IPS DF 19.7 (cell line): ENCODE results near the gene SLAIN2.
"Not testable (repeated sequence)": the region's sequence is repeated elsewhere in the genome, so short reads cannot be mapped to it uniquely, and the experiment has no call there.

ENCODE experiments used
- DNase-seq: peaks from one replicate; pipeline ENCODE4 v3.0.0-alpha.2; 2013; ENCODE audit warnings: low read depth, low spot score

The SLAIN2 gene

DNA sequence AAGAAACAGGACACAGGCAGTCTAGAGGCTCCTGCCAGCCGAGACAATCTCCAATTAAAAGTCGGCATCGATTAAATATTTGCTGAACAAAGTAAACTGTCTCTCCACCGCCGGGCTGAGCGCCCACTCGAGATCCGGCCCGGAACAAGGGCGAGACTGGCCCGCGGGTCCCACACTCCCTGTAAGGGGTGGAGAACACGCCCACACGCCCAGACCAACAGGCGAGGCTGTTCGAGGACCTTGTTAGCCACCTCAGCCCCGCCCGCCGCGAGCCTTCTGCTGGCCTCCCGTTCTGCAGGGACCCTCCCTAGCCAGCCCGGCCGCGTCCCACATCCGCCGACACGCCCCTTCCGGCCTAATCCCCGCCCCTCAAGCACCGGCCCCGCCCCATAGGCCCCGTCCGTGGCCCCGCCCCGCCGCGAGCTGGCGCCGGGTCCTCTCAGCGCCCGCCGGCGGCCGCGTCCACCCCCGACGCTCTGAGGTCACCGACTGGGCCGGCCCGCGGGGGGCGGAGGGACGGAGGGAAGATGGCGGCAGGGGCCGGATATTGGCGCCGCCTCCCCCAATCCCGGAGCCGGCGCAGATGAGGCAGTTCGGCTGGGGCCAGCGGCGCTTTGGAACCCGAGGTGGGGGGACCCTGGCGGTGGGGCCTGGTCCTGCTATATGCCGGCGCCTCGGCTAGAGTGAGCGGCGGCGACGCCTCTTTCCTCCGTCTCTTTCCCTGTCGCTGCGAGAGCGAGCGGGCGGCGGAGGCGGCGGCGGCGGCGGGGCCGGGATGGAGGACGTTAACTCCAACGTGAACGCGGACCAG, at the start of gene SLAIN2:
Gene SLAIN2, plus strand, starts transcription at position 565 of the 811 bp plus-strand sequence. Its CDS starts 211 bp downstream, at position 776.
- peak; percentile 70 for DNase-seq

DNA sequence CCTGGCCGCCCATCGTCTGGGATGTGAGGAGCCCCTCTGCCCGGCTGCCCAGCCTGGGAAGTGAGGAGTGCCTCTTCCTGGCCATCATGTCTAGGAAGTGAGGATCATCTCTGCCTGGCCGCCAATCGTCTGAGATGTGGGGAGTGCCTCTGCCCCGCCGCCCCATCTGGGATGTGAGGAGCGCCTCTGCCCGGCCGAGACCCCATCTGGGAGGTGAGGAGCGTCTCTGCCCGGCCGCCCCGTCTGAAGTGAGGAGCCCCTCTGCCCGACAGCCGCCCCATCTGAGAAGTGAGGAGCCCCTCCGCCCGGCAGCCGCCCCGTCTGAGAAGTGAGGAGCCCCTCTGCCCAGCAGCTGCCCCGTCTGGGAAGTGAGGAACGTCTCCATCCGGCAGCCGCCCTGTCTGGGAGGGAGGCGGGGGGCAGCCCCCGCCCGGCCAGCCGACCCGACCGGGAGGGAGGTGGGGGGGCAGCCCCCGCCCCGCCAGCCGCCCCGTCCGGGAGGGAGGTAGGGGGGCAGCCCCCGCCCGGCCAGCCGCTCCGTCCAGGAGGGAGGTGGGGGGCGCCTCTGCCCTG, 49.0 kb upstream of the SLAIN2 start:
- not testable (repeated sequence) for DNase-seq

DNA sequence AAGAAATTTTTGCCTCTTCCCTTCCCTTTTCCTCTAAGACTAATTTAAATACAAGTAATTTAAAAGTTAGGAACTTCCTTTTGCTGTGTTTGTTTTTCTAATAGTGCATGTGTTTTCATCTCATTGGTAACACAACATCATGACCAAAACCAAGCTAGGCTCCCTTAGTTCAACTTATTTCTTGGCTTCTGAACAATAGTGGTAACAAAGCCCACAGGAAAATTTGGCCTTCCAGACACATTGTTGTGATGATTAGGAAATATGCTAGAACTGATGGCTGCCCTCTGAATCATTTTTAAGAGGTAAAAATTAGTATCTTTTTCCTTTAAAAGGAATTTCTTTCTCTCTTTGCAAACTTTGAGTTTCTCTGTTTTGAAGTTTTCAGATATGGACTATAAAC, 46.2 kb upstream of the SLAIN2 start:
- DNase-seq = no peak

DNA sequence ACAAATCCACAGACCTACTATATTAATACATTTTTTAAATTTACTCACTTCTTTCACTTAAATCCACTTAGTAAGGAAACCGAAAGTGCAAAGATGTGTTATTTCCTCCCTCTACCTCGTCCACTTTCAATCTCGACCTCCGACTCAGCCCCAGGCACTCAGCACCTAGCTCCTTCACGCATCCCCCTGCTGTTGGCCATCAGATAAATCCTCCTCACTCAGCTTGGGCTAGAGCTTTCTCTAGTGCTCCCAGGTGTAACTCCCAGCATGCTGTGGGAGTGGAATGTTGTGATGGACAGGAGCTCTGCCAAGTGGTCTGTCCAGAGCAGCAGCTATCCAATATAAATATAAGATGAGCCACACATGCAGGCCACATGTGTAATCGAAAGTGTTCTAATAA, 45.0 kb upstream of the SLAIN2 start:
- DNase-seq = no peak

DNA sequence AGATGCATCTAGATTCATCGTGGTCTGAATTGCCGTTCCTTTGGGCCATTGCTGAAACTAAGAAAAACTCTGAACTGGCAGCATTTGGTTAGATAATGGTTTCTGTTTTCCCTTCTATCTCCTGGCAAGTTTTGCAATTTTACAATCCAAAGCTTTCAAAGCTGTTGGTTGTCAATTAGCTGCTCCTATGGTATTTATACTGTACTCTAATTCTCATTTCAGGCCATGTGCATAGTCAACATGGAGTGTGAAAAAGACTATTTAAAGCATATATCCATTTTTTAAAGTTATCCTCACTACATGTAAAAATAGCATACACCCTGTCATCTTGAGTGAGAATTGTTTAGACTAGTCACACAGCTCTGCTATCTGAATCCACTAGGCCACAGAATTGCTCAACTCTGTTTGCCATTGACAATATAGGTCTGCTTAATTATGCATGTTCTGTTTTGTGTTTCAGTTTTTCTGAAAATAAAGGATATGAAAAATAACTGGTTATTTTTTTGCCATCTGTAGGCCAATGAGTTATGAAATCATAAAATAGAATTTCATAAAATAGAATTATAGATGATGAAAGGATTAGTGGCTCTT, 44.0 kb upstream of the SLAIN2 start:
- DNase-seq = no peak

DNA sequence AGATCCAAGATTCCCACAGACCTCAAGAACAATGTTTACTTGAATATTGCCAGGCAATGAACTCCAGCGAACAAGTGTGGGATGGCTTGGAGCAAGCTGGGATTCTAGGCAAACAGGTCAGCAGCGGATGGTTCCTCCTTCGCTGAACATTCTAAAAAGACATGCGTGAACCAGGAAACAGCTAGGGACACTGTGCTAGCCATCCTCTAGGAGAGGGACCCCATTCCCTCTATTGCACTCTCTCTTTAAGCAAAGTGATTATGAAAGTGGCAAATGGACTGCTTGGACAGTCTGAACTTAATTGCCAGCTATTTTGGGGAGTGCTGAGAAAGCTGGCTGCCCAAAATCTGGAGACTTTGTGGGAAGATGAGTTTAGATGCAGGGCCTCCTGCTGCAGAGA, 41.8 kb upstream of the SLAIN2 start:
- DNase-seq = no peak

DNA sequence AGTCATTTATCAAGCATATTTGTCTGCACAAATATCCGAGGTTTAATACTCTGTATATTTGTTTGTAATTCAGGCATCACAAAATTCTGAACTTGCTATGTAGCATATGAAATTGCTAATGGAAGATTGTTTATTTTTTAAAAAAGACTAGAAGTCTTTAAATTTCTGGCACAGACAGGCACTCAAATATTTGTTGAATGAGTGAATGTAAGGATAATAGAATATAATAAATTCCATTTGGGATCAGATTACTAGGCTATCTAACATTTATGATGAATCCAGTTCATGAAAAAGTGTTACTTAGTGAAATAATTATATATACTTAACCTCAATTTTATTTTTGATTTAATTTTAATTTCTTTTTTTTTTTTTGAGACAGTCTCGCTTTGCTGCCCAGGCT, 41.3 kb upstream of the SLAIN2 start:
- DNase-seq = no peak

DNA sequence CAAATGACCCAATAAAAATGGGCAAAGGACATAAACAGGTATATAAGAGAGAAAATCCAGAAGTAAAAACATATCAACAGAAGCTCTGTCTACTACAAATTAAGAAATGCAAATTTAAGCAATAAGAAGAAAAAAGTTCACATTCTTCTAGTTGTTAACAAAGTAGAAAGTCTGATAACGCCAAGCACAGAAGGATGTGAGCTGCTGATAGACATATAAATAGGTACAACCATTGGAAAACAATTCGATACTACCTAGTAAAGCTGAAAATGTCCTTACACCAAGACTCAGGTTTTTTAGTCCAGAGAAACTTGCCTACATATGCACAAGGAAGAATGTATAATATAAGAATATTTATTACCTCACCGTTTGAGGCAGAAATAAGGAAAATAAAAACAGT, 35.8 kb upstream of the SLAIN2 start:
- no peak for DNase-seq

DNA sequence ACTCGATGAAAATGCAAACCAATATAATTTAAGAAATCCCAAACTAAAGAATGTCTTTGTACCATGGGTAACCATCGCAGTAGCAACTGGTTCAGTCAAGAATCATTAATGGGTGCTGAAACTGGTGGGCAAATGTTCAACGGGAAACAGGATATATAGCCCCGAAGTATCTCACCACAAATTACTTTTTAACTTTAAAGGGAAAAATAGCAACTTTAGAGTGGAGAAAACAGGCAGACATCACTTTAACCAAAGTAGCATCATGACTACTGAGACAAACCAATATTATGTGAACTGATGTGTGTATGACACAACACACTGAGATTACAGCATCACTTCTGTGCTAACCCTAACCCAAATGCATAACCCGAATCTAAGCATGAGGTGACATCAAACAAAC, 33.8 kb upstream of the SLAIN2 start:
- no peak for DNase-seq

DNA sequence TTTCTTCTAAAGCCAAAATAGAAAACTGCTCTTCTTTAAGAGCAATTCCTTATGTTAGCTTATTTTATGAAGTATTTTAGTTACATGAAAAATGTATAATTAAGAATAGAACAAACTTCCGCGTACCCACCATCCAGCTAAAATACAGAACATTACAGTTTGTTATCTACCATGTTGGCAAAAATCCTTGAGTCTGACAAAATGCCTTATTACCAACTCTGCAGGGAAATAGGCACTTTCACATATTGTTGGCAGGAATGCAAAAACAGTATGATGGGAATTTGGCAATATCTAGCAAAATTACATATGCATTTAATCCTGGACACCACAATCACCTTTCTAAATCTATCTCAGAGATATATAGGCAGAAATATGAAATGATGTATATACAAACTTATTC, 32.4 kb upstream of the SLAIN2 start:
- DNase-seq = no peak

DNA sequence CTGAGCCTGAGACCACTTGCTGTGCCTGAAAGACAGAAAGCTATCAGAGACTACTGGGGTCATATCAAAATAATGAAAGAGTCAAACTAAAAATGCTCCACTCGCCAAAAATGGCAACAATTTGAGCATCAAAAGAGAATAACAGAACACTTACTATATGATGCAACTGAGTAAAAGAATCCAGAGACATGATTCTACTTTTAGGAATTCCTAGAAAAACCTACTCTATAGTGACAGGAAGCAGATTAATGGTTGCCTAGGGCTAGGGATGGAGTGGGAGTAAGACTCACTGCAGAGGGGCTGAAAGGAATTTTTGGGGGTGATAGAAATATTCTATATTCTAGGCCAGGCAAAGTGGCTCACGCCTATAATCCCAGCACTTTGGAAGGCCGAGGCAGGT, 29.4 kb upstream of the SLAIN2 start:
- no peak for DNase-seq

DNA sequence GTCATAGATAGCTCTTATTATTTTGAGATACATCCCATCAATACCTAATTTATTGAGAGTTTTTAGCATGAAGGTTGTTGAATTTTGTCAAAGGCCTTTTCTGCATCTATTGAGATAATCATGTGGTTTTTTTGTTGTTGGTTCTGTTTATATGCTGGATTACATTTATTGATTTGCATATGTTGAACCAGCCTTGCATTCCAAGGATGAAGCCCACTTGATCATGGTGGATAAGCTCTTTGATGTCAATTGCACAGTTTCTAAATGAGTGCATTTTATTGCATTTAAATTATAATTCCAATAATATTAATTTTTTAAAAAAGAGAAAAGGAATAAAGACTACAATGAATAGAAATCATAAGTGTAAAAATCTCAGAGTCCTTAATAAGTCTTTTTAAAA, 26.6 kb upstream of the SLAIN2 start:
- not testable (repeated sequence) for DNase-seq

DNA sequence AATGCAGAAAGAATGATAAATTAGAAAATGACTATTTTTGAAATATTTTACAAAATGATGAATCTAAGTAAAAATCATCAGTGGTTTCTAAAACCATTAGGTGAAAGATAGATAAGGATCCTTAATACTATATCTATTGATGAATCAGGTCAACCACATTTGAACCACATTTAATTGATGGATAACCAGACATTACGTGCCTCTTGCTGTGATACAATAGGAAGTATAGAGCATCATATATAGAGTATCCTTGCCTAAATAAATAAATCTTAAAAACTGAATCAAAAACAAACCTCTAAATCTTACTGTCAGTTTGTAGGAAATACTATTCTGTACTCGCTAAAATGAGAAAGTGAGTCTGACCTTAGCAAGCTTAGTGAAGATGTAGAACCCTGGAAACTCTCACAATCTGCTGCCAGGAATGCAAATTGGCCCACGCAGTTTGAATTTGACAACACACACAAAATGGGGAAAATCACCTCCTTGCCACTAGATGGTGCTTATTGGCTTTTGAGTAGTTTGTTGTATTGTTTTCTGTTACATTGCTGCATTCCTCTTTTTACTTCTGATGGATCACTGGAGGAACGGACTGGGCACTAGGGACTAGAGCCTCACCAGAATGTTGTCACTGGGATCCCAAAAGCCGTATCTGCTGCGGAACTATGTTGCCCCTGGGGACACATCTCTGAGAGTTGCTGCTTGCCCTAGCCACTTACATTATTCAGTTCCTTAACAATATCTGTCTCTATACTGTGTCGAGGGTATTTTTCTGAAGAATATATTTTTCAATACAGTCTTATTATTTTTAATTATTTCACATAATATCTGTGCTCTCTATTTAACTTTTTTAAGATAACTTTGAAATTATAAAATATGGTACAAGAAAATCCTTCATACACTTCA, 25.4 kb upstream of the SLAIN2 start:
- no peak for DNase-seq

DNA sequence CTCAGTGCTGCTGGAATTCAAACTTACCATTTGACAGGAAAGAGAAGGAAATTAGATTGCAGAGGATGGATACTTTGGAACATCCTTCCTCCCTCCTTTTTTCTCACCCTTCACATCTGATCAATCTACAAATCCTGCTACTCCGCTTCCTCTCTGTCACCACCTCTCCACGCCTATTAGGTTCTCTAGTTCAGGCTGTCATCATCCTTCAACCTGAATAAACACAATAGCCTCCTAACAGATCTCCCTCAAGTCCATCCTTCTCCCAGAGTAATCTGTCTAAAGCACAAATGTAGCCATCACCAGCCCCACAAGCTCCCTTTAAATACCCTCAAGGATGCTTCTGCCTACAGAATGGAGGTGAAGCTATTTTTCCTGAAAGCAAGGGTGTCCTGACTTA, 20.0 kb upstream of the SLAIN2 start:
- DNase-seq = no peak

DNA sequence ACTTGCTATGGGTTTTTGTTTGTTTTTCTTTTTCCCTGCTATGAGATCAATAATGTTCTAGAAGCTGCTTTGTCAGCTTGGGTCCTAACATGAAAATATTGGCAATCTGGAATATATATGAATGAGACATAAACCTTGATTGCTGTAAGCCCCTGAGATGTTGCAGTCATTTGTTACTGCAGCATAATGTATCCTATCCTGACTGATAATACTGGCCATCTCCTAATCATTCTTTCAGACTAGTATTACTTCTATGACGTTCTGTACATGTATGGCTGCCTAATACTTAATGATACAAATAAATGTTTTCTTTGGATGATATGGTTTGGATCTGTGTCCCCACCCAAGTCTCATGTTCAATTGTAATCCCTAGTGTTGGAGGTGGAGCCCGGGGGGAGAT, 19.3 kb upstream of the SLAIN2 start:
- no peak for DNase-seq

DNA sequence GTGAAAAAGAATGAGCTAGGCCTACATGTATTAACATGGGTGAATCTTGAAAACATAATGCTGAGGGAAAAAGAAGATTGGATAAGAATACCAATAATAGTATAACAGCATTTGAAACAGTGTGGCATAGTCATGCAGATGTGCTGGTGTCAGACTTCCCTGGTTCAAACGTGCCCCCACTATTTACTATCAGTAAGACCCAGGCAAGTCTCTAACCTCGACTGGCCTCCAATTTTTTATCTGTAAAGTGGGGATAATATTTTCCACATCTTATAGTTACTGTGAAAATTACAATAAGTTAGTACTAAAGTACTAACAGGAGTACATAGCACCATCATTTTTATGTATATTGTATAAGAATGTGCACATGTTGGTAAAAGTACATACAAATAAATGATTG, 17.0 kb upstream of the SLAIN2 start:
- DNase-seq = no peak

DNA sequence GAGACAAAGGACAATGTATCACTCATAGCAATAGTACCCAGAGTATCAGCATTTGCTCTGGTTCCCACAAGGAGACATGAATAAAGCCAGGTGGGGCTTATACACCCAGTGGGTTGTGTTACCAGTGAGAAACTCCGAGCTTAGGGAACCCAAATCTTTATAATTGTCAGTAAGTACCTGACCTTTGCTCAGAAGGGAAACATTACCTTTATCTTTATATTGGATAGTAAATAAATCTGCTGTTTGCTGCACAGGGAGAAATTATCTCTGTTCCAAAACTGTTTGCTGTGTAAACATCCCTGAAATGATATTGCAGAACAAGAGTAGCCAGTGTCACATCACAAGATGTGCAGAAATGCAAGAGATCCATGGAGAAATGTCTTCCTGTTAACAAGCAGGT, 12.1 kb upstream of the SLAIN2 start:
- no peak for DNase-seq

DNA sequence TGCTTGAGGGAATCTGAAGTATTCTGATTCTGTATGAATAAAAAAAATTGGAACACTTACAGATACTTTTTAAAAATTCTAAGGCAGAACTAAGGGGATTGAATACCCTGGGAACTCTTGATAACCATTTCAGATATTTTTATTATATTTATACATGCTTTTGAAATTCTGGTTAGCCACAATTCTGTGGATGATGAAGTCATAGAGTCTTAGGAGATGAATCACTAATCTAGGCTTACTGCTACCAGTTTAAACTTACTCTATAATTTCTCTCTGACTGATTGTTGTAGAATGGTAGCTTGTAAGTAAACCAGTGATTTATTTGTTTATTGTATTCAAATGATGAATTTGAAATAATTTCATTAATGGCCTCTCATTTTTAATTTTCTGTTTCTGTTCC, 11.4 kb upstream of the SLAIN2 start:
- DNase-seq = no peak

DNA sequence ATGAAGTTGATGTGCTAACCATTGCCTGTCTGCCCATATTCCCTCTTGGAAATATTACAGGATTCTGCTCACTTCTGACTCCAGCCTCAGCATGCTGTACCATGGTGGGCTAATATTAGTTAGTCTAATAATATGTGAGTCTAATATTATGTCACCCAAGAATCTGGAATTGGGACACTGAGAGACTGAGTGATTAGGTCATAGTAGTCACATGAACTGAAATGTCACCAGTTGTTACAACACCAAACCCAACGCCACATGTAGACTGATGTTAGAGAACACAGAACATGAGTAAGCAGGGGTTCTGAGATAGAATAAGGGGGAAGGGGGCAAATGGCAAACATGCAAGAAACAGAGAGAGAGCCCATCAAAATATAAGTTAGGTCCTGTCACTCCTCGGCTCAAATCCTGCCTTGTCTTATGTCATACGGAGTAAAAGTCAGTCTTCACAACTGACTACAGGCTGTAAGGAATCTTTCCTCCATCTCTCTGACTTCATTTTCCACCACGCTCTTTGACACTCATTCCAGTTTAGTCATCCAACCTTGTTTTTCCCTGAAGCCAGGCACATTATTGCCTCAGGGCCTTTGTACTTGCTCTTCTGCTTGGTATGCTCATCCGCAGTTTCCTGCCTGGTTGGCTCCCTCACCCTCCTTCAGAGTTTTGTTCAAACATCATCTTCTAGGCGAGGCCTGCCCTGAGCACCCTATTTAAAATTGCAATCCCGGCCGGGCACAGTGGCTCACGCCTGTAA, 9.6 kb upstream of the SLAIN2 start:
- DNase-seq = no peak

DNA sequence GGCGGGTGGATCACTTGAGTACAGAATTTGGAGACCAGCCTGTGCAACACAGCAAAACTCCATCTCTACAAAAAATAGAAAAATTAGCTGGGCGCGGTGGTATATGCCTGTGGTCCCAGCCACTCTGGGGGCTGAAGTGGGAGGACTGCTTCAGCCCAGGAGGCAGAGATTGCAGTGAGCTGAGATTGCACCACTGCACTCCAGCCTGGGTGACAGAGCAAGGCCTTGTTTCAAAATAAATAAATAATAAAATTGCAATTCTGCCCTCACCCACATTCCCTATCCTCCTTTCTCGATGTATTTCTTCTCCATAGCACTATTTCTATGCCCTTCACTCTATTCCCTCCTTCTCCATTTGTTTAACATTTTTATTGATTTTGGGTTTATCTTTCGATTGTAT, 8.7 kb upstream of the SLAIN2 start:
- DNase-seq = no peak

DNA sequence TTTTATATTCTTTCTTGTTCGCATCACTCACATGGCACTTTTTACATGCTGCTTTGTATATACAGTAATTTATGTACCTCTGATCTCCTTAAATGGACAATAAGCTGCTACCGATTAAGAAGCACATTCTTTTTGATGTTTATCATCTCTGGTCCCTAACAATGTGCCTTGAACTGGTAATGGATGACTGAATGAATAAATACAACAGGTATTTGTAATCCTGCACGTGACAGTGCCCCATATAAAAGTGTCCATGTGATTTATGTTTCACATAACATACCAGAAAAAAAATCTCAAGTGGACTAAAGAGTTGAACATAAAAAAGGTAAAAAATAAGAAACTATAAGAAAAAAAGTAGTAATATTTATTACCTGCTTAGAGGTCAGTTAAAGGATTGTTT, 7.7 kb upstream of the SLAIN2 start:
- DNase-seq = no peak
